GM12873 (cell line): ENCODE results near the gene RAP1B.

Experiments
- CTCF ChIP-seq: IDR thresholded peaks from 2 replicates; pipeline ENCODE4 v1.5.1; 2012; ENCODE audit warnings: low read depth, mild to moderate bottlenecking, moderate library complexity, low read length, control low read depth; ENCODE audit not compliant: insufficient read depth; ENCODE audit errors: missing control alignments

RAP1B gene

GRCh38 chr12:68624933-68625332 lies 14.2 kb downstream of the RAP1B start:
- TF ChIP-seq CTCF, result no peak

DNA sequence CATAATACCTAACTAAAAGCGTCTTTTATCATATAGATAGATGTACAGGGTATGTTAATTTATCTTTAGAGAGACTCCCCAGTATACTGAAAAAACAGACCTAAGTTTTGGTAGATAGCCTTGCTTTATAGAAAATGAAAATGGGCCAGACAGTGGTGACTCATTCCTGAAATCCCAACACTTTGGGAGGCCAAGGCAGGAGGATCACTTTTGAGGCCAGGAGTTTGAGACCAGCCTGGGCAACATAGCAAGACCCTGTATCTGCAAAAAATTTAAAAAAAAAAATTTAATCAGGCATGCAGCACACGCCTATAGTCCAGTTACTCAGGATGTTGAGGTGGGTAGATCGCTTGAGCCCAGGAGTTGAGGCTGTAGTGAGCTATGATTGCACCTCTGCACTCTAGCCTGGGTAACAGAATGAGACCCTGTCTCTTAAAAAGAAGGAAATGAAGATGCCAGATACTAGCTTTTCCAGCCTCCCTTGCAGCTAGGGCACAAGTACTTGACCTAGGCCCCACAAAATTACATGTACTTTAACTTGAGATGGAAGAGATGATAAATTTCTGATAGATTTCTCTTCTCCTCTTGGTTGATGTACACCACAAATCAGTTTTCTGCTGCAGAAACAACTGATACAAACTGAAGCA lies 17.1 kb downstream of the RAP1B start:
- TF ChIP-seq CTCF, result no peak

GRCh38 chr12:68628698-68629097 lies 18.0 kb downstream of the RAP1B start:
- no peak for TF ChIP-seq CTCF

GRCh38 chr12:68630050-68630449 lies 19.4 kb downstream of the RAP1B start:
- TF ChIP-seq CTCF, result no peak

GRCh38 chr12:68630598-68630997 lies 19.9 kb downstream of the RAP1B start:
- no peak for TF ChIP-seq CTCF

DNA sequence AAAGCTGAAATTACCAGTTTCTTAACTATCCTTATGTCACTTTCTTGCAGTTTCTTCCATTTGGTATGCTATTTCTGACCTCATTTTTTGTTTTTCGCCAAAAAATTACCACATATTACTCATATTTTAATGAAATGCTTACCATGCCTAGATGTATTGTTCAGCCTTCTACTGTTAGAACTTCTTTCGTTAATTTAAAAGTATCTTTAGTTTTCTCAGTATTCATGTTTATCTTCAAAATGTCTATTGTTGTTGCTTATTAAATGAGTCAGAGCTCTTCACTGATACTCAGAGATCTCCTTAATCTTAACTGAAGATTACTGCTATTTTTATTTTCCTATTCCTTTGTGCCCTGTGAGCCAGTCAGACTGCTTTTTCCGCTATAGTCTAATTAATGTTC lies 20.5 kb downstream of the RAP1B start:
- TF ChIP-seq CTCF, result no peak

GRCh38 chr12:68632486-68632885 lies 21.8 kb downstream of the RAP1B start:
- no peak for TF ChIP-seq CTCF
